MCF 10A (cell line): ENCODE data around the gene DDT. TPM values are rescaled to one million over a fixed set of nuclear protein-coding genes. Genes with fewer than 3 reads are reported as not detected.

Source experiments
- BruUV-seq: library from RNA; stranded (reverse); fragments of 400-500 nt; replicated peaks from 2 replicates; lab custom pipeline; 2021; lab: Mats Ljungman, UMichigan
- CTCF ChIA-PET: fragments of 300-600 bp; sonication (Branson Sonifier 250); formaldehyde crosslinking; extraction: SDS; loops from one replicate; lab custom pipeline; 2021; ENCODE audit warnings: antibody characterized with exemption, inconsistent platforms; lab: Yijun Ruan, JAX
- POLR2A ChIA-PET: fragments of 300-600, 350-650 bp; sonication (Branson Sonifier 250); formaldehyde crosslinking; extraction: SDS; loops from one replicate; lab custom pipeline; 2020; ENCODE audit warnings: antibody characterized with exemption, inconsistent platforms; lab: Yijun Ruan, JAX
- DNase-seq: peaks from one replicate; pipeline ENCODE4 v3.0.0-alpha.2; 2018; ENCODE audit not compliant: unreplicated experiment
- H3K27ac Mint-ChIP-seq: one replicate; pipeline ENCODE4 v1.8.0; 2022; ENCODE audit warnings: mild to moderate bottlenecking, low read depth, mixed read lengths; ENCODE audit not compliant: unreplicated experiment
- H3K27me3 Mint-ChIP-seq: one replicate; pipeline ENCODE4 v1.8.0; 2022; ENCODE audit warnings: mixed read lengths; ENCODE audit not compliant: insufficient read depth, unreplicated experiment
- H3K36me3 Mint-ChIP-seq: one replicate; pipeline ENCODE4 v1.8.0; 2022; ENCODE audit warnings: mild to moderate bottlenecking, moderate library complexity, mixed read lengths; ENCODE audit not compliant: insufficient read depth, unreplicated experiment
- H3K4me1 Mint-ChIP-seq: one replicate; pipeline ENCODE4 v1.8.0; 2022; ENCODE audit warnings: mixed read lengths; ENCODE audit not compliant: insufficient read depth, unreplicated experiment
- H3K4me3 Mint-ChIP-seq: one replicate; pipeline ENCODE4 v1.8.0; 2022; ENCODE audit warnings: mild to moderate bottlenecking, moderate library complexity, mixed read lengths; ENCODE audit not compliant: unreplicated experiment
- H3K9me3 Mint-ChIP-seq: one replicate; pipeline ENCODE4 v1.8.0; 2022; ENCODE audit warnings: mixed read lengths; ENCODE audit not compliant: unreplicated experiment
- intact Hi-C: fragments of 100-400 bp; cut with micrococcal nuclease; formaldehyde crosslinking; loops from 2 replicates; pipeline ENCODE4 v1.14.1; 2022
- total RNA-seq: library from RNA; stranded (reverse); gene quantifications from 2 replicates; pipeline ENCODE4 v1.2.3, GENCODE V29; 2022
- TF ChIP-seq, protein P1 (sequence below): fragments of 200-600 bp; IDR thresholded peaks from one replicate; pipeline ENCODE4 v1.8.0; 2022; ENCODE audit warnings: antibody characterized with exemption, mild to moderate bottlenecking; ENCODE audit not compliant: unreplicated experiment

DDT gene
- total RNA-seq, 1 experiment from 2014 or later = 155 TPM

DNA sequence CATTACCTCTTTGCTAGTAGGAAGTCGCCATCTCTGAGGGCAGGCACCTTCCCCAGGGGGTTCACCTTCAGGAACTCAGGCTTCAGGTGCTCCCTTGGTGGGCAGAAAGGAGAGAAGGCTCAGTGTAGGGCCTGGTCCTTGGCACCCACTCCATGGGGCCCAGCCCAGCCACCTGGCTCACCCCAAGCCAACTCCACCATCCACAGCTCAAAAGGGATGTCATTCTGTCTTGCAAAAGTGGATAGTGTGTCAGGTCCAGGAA is 33.7 kb upstream of the DDT start:
- no TSS peak for BruUV-seq
- Mint-ChIP-seq H3K27ac (no peak overlapping the region), H3K4me3 (no peak overlapping the region), H3K36me3 (peaks cover 6% of the 10 kb centered on the region), H3K27me3 (no peaks in the 10 kb centered on the region), H3K9me3 (no peaks in the 10 kb centered on the region), H3K4me1 (no peaks in the 10 kb centered on the region)
- POLR2A ChIA-PET = no interaction called here
- TF ChIP-seq, protein P1, sequence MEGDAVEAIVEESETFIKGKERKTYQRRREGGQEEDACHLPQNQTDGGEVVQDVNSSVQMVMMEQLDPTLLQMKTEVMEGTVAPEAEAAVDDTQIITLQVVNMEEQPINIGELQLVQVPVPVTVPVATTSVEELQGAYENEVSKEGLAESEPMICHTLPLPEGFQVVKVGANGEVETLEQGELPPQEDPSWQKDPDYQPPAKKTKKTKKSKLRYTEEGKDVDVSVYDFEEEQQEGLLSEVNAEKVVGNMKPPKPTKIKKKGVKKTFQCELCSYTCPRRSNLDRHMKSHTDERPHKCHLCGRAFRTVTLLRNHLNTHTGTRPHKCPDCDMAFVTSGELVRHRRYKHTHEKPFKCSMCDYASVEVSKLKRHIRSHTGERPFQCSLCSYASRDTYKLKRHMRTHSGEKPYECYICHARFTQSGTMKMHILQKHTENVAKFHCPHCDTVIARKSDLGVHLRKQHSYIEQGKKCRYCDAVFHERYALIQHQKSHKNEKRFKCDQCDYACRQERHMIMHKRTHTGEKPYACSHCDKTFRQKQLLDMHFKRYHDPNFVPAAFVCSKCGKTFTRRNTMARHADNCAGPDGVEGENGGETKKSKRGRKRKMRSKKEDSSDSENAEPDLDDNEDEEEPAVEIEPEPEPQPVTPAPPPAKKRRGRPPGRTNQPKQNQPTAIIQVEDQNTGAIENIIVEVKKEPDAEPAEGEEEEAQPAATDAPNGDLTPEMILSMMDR = no peak
- intact Hi-C loops = no loop called here
- CTCF ChIA-PET = interaction anchor here (0.6 kb wide), 1 partner anchor 19 kb away, joined by 6 read pairs; no protein-coding TSS in a partner anchor
- DNase-seq = no peak

DNA sequence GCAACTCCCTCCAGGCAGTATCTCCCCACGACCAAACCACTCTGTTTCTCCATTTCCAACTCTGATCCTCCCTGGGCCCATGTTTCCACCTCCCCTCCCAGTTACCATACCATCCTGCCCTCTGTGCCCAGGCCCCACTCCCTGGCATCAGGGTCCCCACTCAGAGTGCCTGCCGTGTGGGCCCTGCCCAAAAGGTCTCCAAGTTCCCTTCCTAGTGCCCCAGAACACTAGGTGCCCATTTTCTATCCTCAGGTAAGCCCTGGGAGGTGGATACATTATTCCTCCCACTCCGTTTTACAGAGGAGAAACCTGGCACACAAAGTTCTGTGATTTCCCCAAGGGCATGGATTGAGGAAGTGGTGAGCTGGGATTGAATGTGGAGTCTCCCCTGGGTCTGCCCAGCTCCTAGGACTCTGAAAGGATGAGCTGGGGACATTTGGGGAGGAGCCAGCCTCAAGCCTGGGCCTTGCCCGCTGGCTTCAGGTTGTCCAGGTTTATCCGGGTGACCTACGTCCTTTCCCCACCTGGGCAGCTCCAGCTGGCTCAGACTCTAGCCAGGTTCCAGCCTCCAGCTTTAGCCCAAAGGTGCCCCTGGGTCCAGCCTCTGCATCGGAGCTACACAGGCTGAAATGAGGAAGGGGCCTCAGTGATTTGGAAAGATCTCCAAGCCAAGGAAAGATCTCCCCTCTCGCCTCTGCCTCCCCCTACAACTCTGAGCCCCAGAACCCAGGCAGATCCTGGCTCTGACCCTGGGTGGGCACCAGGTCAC is 33.2 kb upstream of the DDT start:
- intact Hi-C loops = no loop called here
- ChIA-PET CTCF (interaction anchor here (0.6 kb wide), 1 partner anchor 19 kb away, joined by 6 read pairs; no protein-coding TSS in a partner anchor), POLR2A (no interaction called here)
- no peak for DNase-seq
- TF ChIP-seq, protein P1 = no peak
- H3K4me3 Mint-ChIP-seq = no peak overlapping the region
- no peaks in the 10 kb centered on the region for H3K27me3 Mint-ChIP-seq
- H3K36me3 Mint-ChIP-seq = peaks cover 6% of the 10 kb centered on the region
- H3K4me1 Mint-ChIP-seq = no peaks in the 10 kb centered on the region
- no peak overlapping the region for H3K27ac Mint-ChIP-seq
- H3K9me3 Mint-ChIP-seq = no peaks in the 10 kb centered on the region
- BruUV-seq = no TSS peak

DNA sequence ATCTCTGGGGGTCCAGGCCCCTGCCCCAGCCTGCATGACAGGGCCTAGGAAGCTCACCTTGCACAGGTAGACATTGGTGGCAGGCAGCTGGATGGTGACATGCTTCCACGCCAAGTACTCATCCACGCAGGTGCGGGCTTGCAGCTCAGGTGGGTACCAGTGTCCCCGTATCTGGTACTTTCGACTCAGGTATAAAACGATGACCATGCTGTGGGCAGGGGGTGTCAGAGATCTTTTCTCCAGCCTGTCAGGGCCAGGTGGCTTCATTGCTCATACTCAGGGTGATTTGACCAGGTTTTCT is 32.6 kb upstream of the DDT start:
- TF ChIP-seq, protein P1 = no peak
- Mint-ChIP-seq H3K27me3 (no peaks in the 10 kb centered on the region), H3K4me1 (no peaks in the 10 kb centered on the region), H3K9me3 (no peaks in the 10 kb centered on the region), H3K36me3 (peaks cover 6% of the 10 kb centered on the region), H3K27ac (no peak overlapping the region), H3K4me3 (no peak overlapping the region)
- ChIA-PET POLR2A (no interaction called here), CTCF (no interaction called here)
- no peak for DNase-seq
- intact Hi-C loops = no loop called here
- BruUV-seq = no TSS peak

DNA sequence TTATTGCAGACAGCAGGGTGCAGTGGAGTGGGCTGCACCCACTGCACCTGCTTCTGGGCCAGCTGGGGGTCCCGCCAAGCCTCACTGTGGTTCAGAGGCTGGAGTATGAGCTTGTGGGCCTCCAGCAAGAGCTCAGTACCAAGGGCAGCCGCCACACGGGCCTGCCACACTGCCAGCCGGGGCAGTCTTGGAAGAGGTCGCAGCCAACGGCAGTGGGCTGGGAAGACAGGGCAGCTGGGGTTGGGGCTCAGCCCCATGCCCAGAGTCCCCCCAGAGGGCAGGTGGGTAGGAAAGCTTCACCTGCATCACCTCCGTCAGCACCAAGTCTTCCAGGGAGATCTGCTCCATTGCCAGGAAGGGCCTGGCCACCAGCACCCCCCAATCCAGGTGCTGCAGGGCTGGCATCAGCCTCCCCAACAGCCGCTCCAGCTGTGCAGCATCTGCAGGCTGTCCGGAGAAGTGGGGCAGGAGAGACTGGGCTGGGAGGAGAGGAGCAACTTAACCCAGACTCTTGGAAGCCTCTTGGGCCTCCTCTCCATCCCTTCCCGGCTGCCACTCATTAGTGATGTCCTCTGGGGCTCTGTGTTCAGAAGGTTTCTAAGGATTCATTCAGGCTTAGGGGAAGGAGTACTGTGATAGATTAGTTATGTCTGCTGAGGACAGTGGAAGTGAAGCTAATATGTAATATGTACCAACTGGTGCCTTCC is 32.1 kb upstream of the DDT start:
- TF ChIP-seq, protein P1 = no peak
- Mint-ChIP-seq H3K4me3 (no peak overlapping the region), H3K9me3 (no peaks in the 10 kb centered on the region), H3K4me1 (no peaks in the 10 kb centered on the region), H3K27ac (no peak overlapping the region), H3K36me3 (peaks cover 6% of the 10 kb centered on the region), H3K27me3 (no peaks in the 10 kb centered on the region)
- CTCF ChIA-PET = interaction anchor here (0.6 kb wide), 2 partner anchors 202 to 221 kb away, joined by 3 read pairs; no protein-coding TSS in a partner anchor
- intact Hi-C loops = no loop called here
- POLR2A ChIA-PET = no interaction called here
- DNase-seq = no peak
- BruUV-seq = no TSS peak
